Ascending aorta (tissue), 2 donors: ENCODE data around the gene EPPIN. TPM values are rescaled to one million over a fixed set of nuclear protein-coding genes. Genes with fewer than 3 reads are reported as not detected.

Experiments
- DNase-seq, 2 donors: peaks; one replicate each; pipeline ENCODE4 v3.0.0-alpha.2; 2019; ENCODE audit warnings: low spot score in 2 of 2
- H3K27ac ChIP-seq, 2 donors: fragments of 200-600 bp; sonication (generic); one replicate each; pipeline ENCODE4 v1.5.1; 2016 to 2017; ENCODE audit warnings: mild to moderate bottlenecking in 1 of 2
- H3K27me3 ChIP-seq: fragments of 200-600 bp; sonication (generic); one replicate; pipeline ENCODE4 v1.5.1; 2017
- H3K36me3 ChIP-seq, 2 donors: fragments of 200-600 bp; sonication (generic); one replicate each; pipeline ENCODE4 v1.5.1; 2016
- H3K4me1 ChIP-seq, 2 donors: fragments of 200-600 bp; sonication (generic); one replicate each; pipeline ENCODE4 v1.5.1; 2016 to 2017; ENCODE audit warnings: mild to moderate bottlenecking in 1 of 2
- H3K4me3 ChIP-seq, 2 donors: fragments of 200-600 bp; sonication (generic); one replicate each; pipeline ENCODE4 v1.5.1; 2016 to 2017; ENCODE audit warnings: mild to moderate bottlenecking in 1 of 2
- H3K9me3 ChIP-seq, 2 donors: fragments of 200-600 bp; sonication (generic); one replicate each; pipeline ENCODE4 v1.5.1; 2016
- intact Hi-C: fragments of 100-400 bp; cut with DNase I; formaldehyde crosslinking; loops from one replicate; pipeline ENCODE4 v1.15.1; 2023
- total RNA-seq: library from RNA; depleted of rRNA; stranded (reverse); fragments of >200 nt; gene quantifications from one replicate; pipeline ENCODE4 v1.1.0, GENCODE V29; 2016
- TF ChIP-seq, protein P1 (sequence below), 3 experiments: fragments of 200-600 bp in 2 of 3; fragments of 450-650 bp in 1 of 3; sonication (generic) in 2 of 3; IDR thresholded peaks; one replicate each; pipeline ENCODE4 v1.5.1; 2016 to 2019; ENCODE audit warnings: antibody characterized with exemption in 3 of 3, mild to moderate bottlenecking in 1 of 3, moderate library complexity in 1 of 3

The EPPIN gene
- total RNA-seq, 1 donor from 2014 or later = not detected

GRCh38 chr20:45538209-45538799 is 8.9 kb downstream of the EPPIN start:
- no peak overlapping the region for H3K4me3 ChIP-seq
- no peak for DNase-seq
- intact Hi-C loops = no loop called here
- H3K9me3 ChIP-seq = no peaks in the 10 kb centered on the region
- H3K27me3 ChIP-seq = no peaks in the 10 kb centered on the region
- no peaks in the 10 kb centered on the region for H3K4me1 ChIP-seq
- TF ChIP-seq, protein P1, sequence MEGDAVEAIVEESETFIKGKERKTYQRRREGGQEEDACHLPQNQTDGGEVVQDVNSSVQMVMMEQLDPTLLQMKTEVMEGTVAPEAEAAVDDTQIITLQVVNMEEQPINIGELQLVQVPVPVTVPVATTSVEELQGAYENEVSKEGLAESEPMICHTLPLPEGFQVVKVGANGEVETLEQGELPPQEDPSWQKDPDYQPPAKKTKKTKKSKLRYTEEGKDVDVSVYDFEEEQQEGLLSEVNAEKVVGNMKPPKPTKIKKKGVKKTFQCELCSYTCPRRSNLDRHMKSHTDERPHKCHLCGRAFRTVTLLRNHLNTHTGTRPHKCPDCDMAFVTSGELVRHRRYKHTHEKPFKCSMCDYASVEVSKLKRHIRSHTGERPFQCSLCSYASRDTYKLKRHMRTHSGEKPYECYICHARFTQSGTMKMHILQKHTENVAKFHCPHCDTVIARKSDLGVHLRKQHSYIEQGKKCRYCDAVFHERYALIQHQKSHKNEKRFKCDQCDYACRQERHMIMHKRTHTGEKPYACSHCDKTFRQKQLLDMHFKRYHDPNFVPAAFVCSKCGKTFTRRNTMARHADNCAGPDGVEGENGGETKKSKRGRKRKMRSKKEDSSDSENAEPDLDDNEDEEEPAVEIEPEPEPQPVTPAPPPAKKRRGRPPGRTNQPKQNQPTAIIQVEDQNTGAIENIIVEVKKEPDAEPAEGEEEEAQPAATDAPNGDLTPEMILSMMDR (IDR thresholded peaks at IDR 0.05) = no peak
- H3K27ac ChIP-seq = no peak overlapping the region
- no peaks in the 10 kb centered on the region for H3K36me3 ChIP-seq

DNA sequence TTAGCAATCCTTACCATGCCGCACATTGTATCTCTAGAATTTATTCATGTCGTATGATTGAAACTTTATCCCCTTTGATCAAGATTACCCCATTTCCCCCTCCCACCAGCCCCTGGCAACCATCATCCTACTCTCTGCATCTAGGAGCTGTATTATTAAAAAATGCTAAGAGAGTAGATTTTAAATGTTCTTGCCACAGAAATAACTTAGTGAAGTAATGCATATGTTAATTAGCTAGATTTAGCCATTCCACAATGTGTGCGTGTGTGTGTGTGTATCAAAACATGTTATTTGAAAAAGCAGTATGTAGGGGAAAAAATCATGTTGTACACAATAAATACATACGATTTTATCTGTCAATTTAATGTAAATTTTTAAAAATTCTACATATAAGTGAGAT is 19.9 kb downstream of the EPPIN start:
- TF ChIP-seq, protein P1 (IDR thresholded peaks at IDR 0.05) = no peak
- no peaks in the 10 kb centered on the region for H3K4me1 ChIP-seq
- intact Hi-C loops = no loop called here
- no peaks in the 10 kb centered on the region for H3K36me3 ChIP-seq
- DNase-seq = no peak
- H3K4me3 ChIP-seq = no peak overlapping the region
- H3K27ac ChIP-seq = no peak overlapping the region
- H3K27me3 ChIP-seq = no peaks in the 10 kb centered on the region
- no peaks in the 10 kb centered on the region for H3K9me3 ChIP-seq

GRCh38 chr20:45523821-45524220 is 23.4 kb downstream of the EPPIN start:
- Histone ChIP-seq H3K9me3 (no peaks in the 10 kb centered on the region), H3K27me3 (no peaks in the 10 kb centered on the region), H3K4me3 (no peak overlapping the region), H3K4me1 (no peaks in the 10 kb centered on the region), H3K27ac (no peak overlapping the region), H3K36me3 (no peaks in the 10 kb centered on the region)
- TF ChIP-seq, protein P1 (IDR thresholded peaks at IDR 0.05) = no peak
- no peak for DNase-seq
- intact Hi-C loops = no loop called here

- no peaks in the 10 kb centered on the region for H3K36me3 ChIP-seq
- H3K4me1 ChIP-seq = no peaks in the 10 kb centered on the region
- H3K27me3 ChIP-seq = no peaks in the 10 kb centered on the region
- no peak overlapping the region for H3K27ac ChIP-seq
- no peak for DNase-seq
- no peak overlapping the region for H3K4me3 ChIP-seq
- intact Hi-C loops = no loop called here
- H3K9me3 ChIP-seq = no peaks in the 10 kb centered on the region
- TF ChIP-seq, protein P1 (IDR thresholded peaks at IDR 0.05) = no peak
Measured at GRCh38 chr20:45518282-45518681, 28.9 kb downstream of the EPPIN start.

DNA sequence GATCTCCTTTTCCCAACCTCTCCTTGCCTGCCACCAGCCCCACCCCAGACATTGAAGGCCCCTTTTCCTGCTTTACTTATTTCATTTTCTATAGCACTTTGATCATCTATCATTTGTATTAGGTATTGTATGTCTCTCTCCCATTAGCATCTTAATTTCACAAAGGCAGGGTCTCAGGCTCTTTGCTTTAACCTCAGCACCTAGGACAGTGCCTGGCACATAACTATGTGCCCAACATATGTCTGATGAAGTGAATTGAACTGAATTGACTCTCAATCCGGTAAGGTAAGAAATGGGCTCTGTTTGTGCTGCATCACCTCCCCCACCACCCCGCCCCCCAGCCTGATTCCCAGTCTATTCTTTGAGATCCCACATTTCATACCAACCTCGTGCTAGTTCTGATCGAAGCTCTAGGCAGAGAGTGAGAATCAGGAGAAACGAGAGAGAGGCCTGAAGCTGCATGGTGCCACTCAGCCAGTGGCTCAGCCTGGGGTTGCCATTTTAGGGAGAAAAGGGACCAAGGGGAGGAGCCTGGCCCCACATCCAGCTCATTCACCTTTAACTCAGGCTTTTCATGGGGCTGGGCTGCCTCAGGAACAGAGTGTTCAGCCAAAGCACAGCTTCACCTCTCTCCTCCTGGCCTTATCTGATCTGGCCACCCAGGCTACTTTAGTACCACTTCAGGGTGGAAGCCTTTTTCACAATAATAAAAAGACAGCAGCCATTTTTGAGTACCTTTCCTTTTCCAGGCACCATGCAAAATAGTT is 31.9 kb downstream of the EPPIN start, which contains the start of gene SPINT3:
Gene SPINT3, minus strand, starts transcription at position 476 of the 767 bp plus-strand sequence. Its CDS starts 14 bp downstream, at position 462.
- intact Hi-C loops = no loop called here

More for the DNA sequence above, 31.9 kb downstream of the EPPIN start, which contains the start of gene SPINT3:
- no peak for DNase-seq
- Histone ChIP-seq H3K27ac (no peak within 1 kb of the TSS), H3K9me3 (no peaks in the 10 kb centered on the region), H3K4me1 (no peaks in the 10 kb centered on the region), H3K27me3 (no peaks in the 10 kb centered on the region), H3K4me3 (no peak within 1 kb of the TSS), H3K36me3 (no peaks in the 10 kb centered on the region)
- TF ChIP-seq, protein P1 (IDR thresholded peaks at IDR 0.05) = no peak
